Measurements from ENCODE around the gene GSE1. TPM values are rescaled to one million over a fixed set of nuclear protein-coding genes. Genes with fewer than 3 reads are reported as not detected.
A peak's percentile ranks its signal among the peaks of the same experiment; 100 is the strongest.

Gene GSE1
- total RNA-seq: 10 to 100 TPM in 1 of 2 experiments, 1 to 10 TPM in 1; 8.6 to 10.1 TPM

DNA sequence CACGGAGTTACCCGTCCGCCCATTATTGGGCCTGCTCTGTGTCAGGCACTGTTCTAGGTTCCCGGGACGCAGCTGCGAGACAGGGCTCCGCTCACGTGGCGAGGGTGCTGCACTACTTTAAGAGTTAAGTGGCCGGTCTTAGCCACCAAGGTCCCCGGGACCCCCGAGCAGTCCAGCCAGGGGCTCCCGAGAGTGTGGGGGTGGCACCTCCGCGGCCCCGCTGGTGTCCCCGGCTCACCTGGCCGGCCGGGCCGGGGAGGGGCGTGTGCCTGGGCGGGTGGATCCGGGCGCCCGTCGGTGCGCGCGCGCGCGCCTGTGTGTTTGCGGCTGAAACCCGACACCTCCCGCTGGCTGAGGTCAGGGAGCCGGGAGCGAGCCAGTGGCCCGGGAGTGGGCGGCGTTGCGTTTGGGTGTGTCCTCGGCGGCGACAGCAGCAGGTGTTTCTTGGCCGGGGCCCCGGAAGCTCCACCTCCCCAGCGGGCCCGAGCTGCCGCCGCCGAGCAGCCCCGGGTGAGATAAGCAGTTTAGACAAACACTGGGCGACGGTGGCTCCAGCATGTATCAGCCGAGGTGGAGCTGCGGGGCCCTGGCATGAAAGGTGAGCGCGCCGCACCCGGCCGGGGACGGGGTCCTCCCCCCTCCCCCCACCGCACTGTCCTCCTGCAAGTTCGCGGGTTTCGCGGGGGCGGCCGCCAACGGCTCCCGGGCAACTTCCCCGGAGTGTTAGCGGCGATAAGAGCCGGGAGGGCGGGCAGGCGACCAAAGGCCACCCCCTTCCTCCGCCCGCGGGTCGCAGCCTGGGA, at the start of gene GSE1:
GSE1 (plus strand) TSS at position 522 of the 803 bp plus-strand sequence; CDS start at position 592, 70 bp downstream.
- no peaks in the 10 kb centered on the region for H3K9me3 Mint-ChIP-seq
- H3K27ac Mint-ChIP-seq: no peak within 1 kb of the TSS
- peaks cover 36% of the 10 kb centered on the region for H3K4me1 Mint-ChIP-seq (ENCODE audit: low read depth)
- intact Hi-C loops (cut with micrococcal nuclease): loop anchor here (2.0 kb wide), 1 partner anchor 186 kb away; the partner anchor contains the start of genes COX4I1 and EMC8
- CTCF ChIA-PET: interaction anchor here (0.7 to 1.4 kb wide), 3 partner anchors 56 to 84 kb away, joined by 3 to 4 read pairs (median 3); no protein-coding TSS in a partner anchor
- H3K4me3 Mint-ChIP-seq: peak within 1 kb of the TSS; percentile 54
- DNase-seq: peak; percentile 84
- H3K36me3 Mint-ChIP-seq (ENCODE audit: low read depth): no peaks in the 10 kb centered on the region
- peaks cover 21% of the 10 kb centered on the region for H3K27me3 Mint-ChIP-seq (ENCODE audit: low read depth)

GRCh38 chr16:85563515-85564276, 49.4 kb upstream of the GSE1 start:
- CTCF ChIA-PET: interaction anchor here (0.7 to 1.5 kb wide), 2 partner anchors 46 to 86 kb away, joined by 3 to 4 read pairs; no protein-coding TSS in a partner anchor
- Mint-ChIP-seq H3K9me3 (no peaks in the 10 kb centered on the region), H3K4me1 (ENCODE audit: low read depth) (peaks cover 30% of the 10 kb centered on the region), H3K27me3 (ENCODE audit: low read depth) (no peaks in the 10 kb centered on the region), H3K27ac (no peak overlapping the region), H3K36me3 (ENCODE audit: low read depth) (no peaks in the 10 kb centered on the region), H3K4me3 (no peak overlapping the region)
- no peak for DNase-seq
- intact Hi-C loops (cut with micrococcal nuclease): no loop called here

GRCh38 chr16:85564277-85565051, 48.7 kb upstream of the GSE1 start:
- peak; percentile 21 for DNase-seq
- no peak overlapping the region for H3K4me3 Mint-ChIP-seq
- intact Hi-C loops (cut with micrococcal nuclease): no loop called here

DNA sequence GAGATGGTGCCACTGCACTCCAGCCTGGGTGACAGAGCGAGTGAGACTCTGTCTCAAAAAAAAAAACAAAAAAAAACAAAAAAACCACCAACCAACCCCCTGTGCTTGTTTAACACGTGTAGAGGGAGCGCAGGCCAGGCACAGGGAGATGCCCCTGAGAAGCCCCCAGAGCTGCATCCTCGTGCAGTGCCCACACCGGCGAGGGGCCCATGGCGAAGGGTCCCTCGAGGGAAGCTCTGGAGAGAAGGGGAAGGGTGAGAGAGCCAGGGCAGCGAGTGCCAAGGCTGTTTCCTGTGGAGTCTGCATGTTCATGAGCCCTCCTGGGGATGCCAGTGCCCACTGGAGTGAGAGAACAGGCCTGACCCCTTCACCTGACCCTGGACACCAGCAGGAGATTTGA, 47.8 kb upstream of the GSE1 start:
- no peak for DNase-seq
- H3K4me1 Mint-ChIP-seq (ENCODE audit: low read depth): peaks cover 37% of the 10 kb centered on the region
- intact Hi-C loops (cut with micrococcal nuclease): no loop called here
- no peaks in the 10 kb centered on the region for H3K27me3 Mint-ChIP-seq (ENCODE audit: low read depth)
- CTCF ChIA-PET: no interaction called here
- peaks cover 5% of the 10 kb centered on the region for H3K9me3 Mint-ChIP-seq
- H3K27ac Mint-ChIP-seq: no peak overlapping the region
- H3K4me3 Mint-ChIP-seq: no peak overlapping the region
- H3K36me3 Mint-ChIP-seq (ENCODE audit: low read depth): peaks cover 4% of the 10 kb centered on the region

More at GRCh38 chr16:85564277-85565051, 48.7 kb upstream of the GSE1 start:
- Mint-ChIP-seq H3K27ac (peak overlapping the region; percentile 30), H3K27me3 (ENCODE audit: low read depth) (no peaks in the 10 kb centered on the region), H3K4me1 (ENCODE audit: low read depth) (peaks cover 28% of the 10 kb centered on the region), H3K36me3 (ENCODE audit: low read depth) (peaks cover 2% of the 10 kb centered on the region), H3K9me3 (peaks cover 2% of the 10 kb centered on the region)
- CTCF ChIA-PET: interaction anchor here (0.7 to 1.5 kb wide), 2 partner anchors 45 to 87 kb away, joined by 3 to 4 read pairs; no protein-coding TSS in a partner anchor

DNA sequence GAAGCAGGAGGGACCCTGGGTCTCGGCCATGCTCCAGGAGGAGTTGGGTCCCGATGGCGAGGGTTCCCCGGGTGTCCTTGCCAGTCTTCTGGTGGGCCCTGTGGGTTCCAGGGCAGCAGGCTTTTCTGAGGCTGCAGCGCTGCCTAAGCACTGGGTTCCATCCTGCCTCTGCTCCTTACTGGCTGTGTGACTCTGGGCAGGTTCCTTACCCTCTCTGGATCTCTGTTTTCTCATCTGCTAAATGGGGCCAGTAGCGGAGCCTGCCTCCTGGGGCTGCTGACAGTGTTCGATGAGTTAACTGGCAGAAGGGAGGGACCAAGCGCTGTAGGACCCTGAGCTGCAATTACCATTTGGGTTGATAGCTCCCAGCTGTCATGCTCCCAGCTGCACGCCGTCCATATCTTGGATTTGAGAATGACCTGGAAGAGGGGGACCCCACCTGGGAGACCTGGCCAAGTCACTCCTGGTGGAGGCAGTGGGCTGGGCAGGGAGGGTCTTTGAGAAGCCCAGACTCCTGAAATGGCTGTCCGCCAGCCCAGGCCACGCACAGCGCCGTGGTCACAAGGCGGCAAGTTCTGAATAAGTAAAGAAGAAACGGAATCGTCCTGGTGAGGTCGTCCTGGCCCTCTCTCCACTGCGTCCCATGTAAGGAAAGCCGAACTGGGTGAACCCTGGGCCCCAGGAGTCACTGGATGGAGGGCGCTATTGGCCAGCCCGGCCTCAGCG, 47.2 kb upstream of the GSE1 start:
- H3K36me3 Mint-ChIP-seq (ENCODE audit: low read depth): peaks cover 4% of the 10 kb centered on the region
- H3K27ac Mint-ChIP-seq: no peak overlapping the region
- intact Hi-C loops (cut with micrococcal nuclease): no loop called here
- no peak for DNase-seq
- peaks cover 5% of the 10 kb centered on the region for H3K9me3 Mint-ChIP-seq
- CTCF ChIA-PET: no interaction called here
- H3K4me1 Mint-ChIP-seq (ENCODE audit: low read depth): peaks cover 43% of the 10 kb centered on the region
- H3K27me3 Mint-ChIP-seq (ENCODE audit: low read depth): no peaks in the 10 kb centered on the region
- no peak overlapping the region for H3K4me3 Mint-ChIP-seq

DNA sequence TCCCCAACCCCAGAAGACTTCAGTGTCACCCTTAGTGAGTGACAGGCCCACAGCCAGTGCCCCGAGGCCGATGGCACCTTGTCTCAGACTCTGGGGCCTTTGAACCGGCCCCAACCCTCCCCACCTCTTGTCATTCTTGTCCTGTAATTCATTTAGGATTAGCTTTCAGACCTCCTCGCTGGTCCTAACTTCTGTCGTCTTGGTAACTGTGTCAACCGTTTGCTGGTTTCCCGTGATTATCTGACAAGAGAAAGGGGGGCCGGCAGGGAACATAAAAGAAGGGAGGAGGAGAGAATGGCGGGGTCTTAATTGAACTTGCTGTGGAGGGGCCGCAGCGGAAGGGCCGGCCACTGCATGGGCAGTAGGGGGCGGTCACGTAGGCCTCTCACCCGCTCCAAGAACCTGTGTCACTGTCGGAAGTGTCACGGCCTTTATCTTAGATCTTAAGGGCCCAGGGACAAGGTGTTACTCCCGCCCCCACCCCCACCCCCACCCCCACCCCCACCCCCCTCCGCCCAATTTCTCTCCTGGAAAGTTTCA, 46.5 kb upstream of the GSE1 start:
- Mint-ChIP-seq H3K27ac (no peak overlapping the region), H3K4me1 (ENCODE audit: low read depth) (peaks cover 50% of the 10 kb centered on the region), H3K36me3 (ENCODE audit: low read depth) (peaks cover 4% of the 10 kb centered on the region), H3K9me3 (peaks cover 5% of the 10 kb centered on the region), H3K27me3 (ENCODE audit: low read depth) (no peaks in the 10 kb centered on the region), H3K4me3 (no peak overlapping the region)
- intact Hi-C loops (cut with micrococcal nuclease): no loop called here
- no peak for DNase-seq
- CTCF ChIA-PET: interaction anchor here (0.6 kb wide), 1 partner anchor 115 kb away, joined by 3 read pairs; no protein-coding TSS in a partner anchor

DNA sequence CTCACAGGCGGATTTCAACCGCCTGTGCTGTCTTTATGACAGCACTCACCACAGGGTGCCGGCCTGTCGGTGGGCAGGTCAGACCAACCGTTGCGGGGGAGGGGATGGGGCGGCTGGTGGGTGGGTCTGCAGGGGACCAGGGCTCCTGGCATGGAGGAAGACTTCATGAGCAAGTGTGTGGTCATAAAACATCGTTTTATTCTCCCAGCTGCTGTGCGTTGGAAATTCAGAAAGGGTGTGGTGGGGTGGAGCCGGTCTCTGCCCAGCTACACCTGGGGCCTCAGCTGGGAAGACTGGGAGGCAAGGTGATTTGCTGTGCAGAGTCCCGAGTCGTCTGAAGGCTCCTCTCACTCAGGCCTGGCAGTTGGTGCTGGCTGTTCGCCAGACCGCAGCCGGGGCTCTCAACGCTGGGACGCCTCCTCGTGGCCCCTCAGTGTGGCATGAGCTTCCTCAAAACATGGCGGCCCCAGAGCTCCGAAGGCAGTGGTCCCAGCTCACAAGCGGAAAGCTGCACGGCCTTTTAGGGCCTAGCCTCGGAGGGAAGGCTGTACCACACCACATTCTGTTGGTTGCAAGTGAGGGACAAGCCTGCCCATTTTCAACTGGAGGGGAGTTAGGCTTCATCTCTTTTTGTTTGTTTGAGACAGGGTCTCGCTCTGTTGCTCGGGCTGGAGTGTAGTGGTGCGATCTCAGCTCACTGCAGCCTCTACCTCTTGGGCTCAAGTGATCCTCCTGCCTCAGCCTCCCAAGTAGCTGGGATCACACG, 45.8 kb upstream of the GSE1 start:
- H3K27ac Mint-ChIP-seq: no peak overlapping the region
- intact Hi-C loops (cut with micrococcal nuclease): no loop called here
- no peaks in the 10 kb centered on the region for H3K27me3 Mint-ChIP-seq (ENCODE audit: low read depth)
- peaks cover 4% of the 10 kb centered on the region for H3K36me3 Mint-ChIP-seq (ENCODE audit: low read depth)
- H3K4me3 Mint-ChIP-seq: no peak overlapping the region
- CTCF ChIA-PET: interaction anchor here (0.6 kb wide), 2 partner anchors 114 to 951 kb away, joined by 3 read pairs; no protein-coding TSS in a partner anchor
- no peak for DNase-seq
- H3K9me3 Mint-ChIP-seq: peaks cover 5% of the 10 kb centered on the region
- peaks cover 55% of the 10 kb centered on the region for H3K4me1 Mint-ChIP-seq (ENCODE audit: low read depth)

- Mint-ChIP-seq H3K27me3 (ENCODE audit: low read depth) (no peaks in the 10 kb centered on the region), H3K4me3 (no peak overlapping the region), H3K36me3 (ENCODE audit: low read depth) (peaks cover 4% of the 10 kb centered on the region), H3K4me1 (ENCODE audit: low read depth) (peaks cover 56% of the 10 kb centered on the region), H3K9me3 (peaks cover 5% of the 10 kb centered on the region), H3K27ac (no peak overlapping the region)
- intact Hi-C loops (cut with micrococcal nuclease): no loop called here
- DNase-seq: no peak
- CTCF ChIA-PET: interaction anchor here (3.0 kb wide), 1 partner anchor 10 kb away, joined by 20 read pairs; no protein-coding TSS in a partner anchor
Observed at GRCh38 chr16:85567935-85568334, 45.2 kb upstream of the GSE1 start.

DNA sequence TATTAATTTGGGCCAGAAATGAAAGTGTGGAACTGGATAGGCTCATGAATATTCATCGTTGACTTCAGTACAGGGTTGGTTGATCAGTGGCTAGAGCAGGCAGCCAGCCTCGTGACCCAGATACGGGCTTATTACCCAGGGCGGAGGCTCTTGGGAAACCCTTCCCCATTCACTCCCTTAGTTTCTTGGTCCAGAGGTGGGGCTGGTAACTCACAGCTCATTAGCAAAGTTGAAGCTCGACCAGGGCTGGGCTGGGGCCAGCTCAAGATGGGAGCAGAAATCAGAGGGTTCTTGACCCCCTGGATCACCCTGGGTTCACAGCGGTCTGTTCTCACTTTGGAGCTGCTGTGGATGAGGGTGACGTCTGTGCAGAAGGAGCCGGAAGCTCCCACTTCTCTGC, 44.6 kb upstream of the GSE1 start:
- no peak overlapping the region for H3K27ac Mint-ChIP-seq
- no peak overlapping the region for H3K4me3 Mint-ChIP-seq

GRCh38 chr16:85569039-85569614, 44.0 kb upstream of the GSE1 start:
- DNase-seq: no peak
- intact Hi-C loops (cut with micrococcal nuclease): no loop called here
- no peaks in the 10 kb centered on the region for H3K27me3 Mint-ChIP-seq (ENCODE audit: low read depth)
- H3K4me3 Mint-ChIP-seq: no peak overlapping the region
- H3K4me1 Mint-ChIP-seq (ENCODE audit: low read depth): peaks cover 54% of the 10 kb centered on the region
- CTCF ChIA-PET: interaction anchor here (0.6 to 3.0 kb wide), 2 partner anchors 11 to 26 kb away, joined by 4 to 20 read pairs; no protein-coding TSS in a partner anchor
- no peak overlapping the region for H3K27ac Mint-ChIP-seq
- peaks cover 5% of the 10 kb centered on the region for H3K9me3 Mint-ChIP-seq
- H3K36me3 Mint-ChIP-seq (ENCODE audit: low read depth): peaks cover 4% of the 10 kb centered on the region

More for the DNA sequence above, 44.6 kb upstream of the GSE1 start:
- H3K36me3 Mint-ChIP-seq (ENCODE audit: low read depth): peaks cover 4% of the 10 kb centered on the region
- H3K9me3 Mint-ChIP-seq: peaks cover 5% of the 10 kb centered on the region
- CTCF ChIA-PET: interaction anchor here (3.0 kb wide), 1 partner anchor 11 kb away, joined by 20 read pairs; no protein-coding TSS in a partner anchor
- no peaks in the 10 kb centered on the region for H3K27me3 Mint-ChIP-seq (ENCODE audit: low read depth)
- no peak for DNase-seq
- peaks cover 56% of the 10 kb centered on the region for H3K4me1 Mint-ChIP-seq (ENCODE audit: low read depth)
- intact Hi-C loops (cut with micrococcal nuclease): no loop called here
